ENCODE measurements around the gene GLI3. TPM values are rescaled to one million over a fixed set of nuclear protein-coding genes. Genes with fewer than 3 reads are reported as not detected.

Gene GLI3
- total and polyA plus RNA-seq, 2 of the 8 experiments (the other 6 are each of a cell fraction or from before 2014, with no cell fraction given) = 8.0 to 31.1 TPM

- TF ChIP-seq EP300 (IDR thresholded peaks at IDR 0.05; ENCODE audit: borderline replicate concordance in 1 of 2, low read depth in 2 of 2, low read length in 2 of 2) = peak in 1 of 2 experiments; percentile 55; a peak in 1 of 3 replicates
- no peak for TF ChIP-seq BACH1 (IDR thresholded peaks at IDR 0.05; ENCODE audit: low read length)
- peak in 1 of 2 experiments; percentile 6; a peak in 1 of 4 replicates for TF ChIP-seq RAD21 (IDR thresholded peaks at IDR 0.05 in 1 of 2, conservative IDR thresholded peaks at IDR 0.05 in 1 of 2; ENCODE audit: low read depth in 2 of 2, low read length in 2 of 2)
- TF ChIP-seq YY1 (IDR thresholded peaks at IDR 0.05; ENCODE audit: low read depth, low read length) = 0 out of 2 replicates have a peak, but pooled peaks have one; percentile 50
- TF ChIP-seq KDM5A (IDR thresholded peaks at IDR 0.05; ENCODE audit: low read length) = no peak
- TF ChIP-seq HDAC6 (IDR thresholded peaks at IDR 0.05; ENCODE audit: low read depth, low read length) = no peak
- peak; percentile 75 for TF ChIP-seq TEAD4 (IDR thresholded peaks at IDR 0.05; ENCODE audit: low read depth, low read length)
- no peak for TF ChIP-seq JUND (IDR thresholded peaks at IDR 0.05; ENCODE audit: low read length)
These were observed 14.1 kb downstream of the GLI3 start (continued) for GRCh38 chr7:42222891-42223290.
